Neural cell (in vitro differentiated cells): ENCODE measurements around the gene ACTG1. TPM values are rescaled to one million over a fixed set of nuclear protein-coding genes. Genes with fewer than 3 reads are reported as not detected.

Source experiments
- H2AFZ ChIP-seq: fragments of 200-600, 300-800 bp; sonication (generic), shearing (Covaris generic); 2 replicates; pipeline ENCODE4 v1.6.0; 2014; ENCODE audit warnings: low read depth, mild to moderate bottlenecking, antibody characterized with exemption, low read length, moderate library complexity
- H3F3A ChIP-seq: fragments of 200-600 bp; shearing (Covaris generic); 2 replicates; pipeline ENCODE4 v1.6.1; 2016; ENCODE audit warnings: mild to moderate bottlenecking, moderate library complexity, mixed read lengths, antibody characterized with exemption, low read length; ENCODE audit not compliant: insufficient read depth, poor library complexity, severe bottlenecking
- H3K27ac ChIP-seq: fragments of 200-600, 300-800 bp; sonication (generic), shearing (Covaris generic); 2 replicates; pipeline ENCODE4 v1.5.1; 2014; ENCODE audit warnings: mild to moderate bottlenecking, low read length, moderate library complexity
- H3K27me3 ChIP-seq: fragments of 300-800, 200-600 bp; sonication (generic), shearing (Covaris generic); 2 replicates; pipeline ENCODE4 v1.6.0; 2014; ENCODE audit warnings: mild to moderate bottlenecking, low read depth, low read length, moderate library complexity; ENCODE audit not compliant: insufficient read depth
- H3K36me3 ChIP-seq: fragments of 300-800, 200-600 bp; sonication (generic), shearing (Covaris generic); 2 replicates; pipeline ENCODE4 v1.5.1; 2014; ENCODE audit warnings: mild to moderate bottlenecking, antibody characterized with exemption, low read length, moderate library complexity; ENCODE audit not compliant: insufficient read depth
- H3K4me2 ChIP-seq: fragments of 300-800, 200-600 bp; sonication (generic), shearing (Covaris generic); 2 replicates; pipeline ENCODE4 v1.6.0; 2014; ENCODE audit warnings: mild to moderate bottlenecking, low read length
- H3K4me3 ChIP-seq: fragments of 300-800, 200-600 bp; sonication (generic), shearing (Covaris generic); 2 replicates; pipeline ENCODE4 v1.5.1; 2014; ENCODE audit warnings: mild to moderate bottlenecking, low read length, moderate library complexity
- H3K79me2 ChIP-seq: fragments of 200-600 bp; shearing (Covaris generic); replicated peaks from 2 replicates; pipeline ENCODE4 v1.6.0; 2014; ENCODE audit warnings: mild to moderate bottlenecking, low read length, moderate library complexity; ENCODE audit not compliant: insufficient read depth
- H3K9ac ChIP-seq: fragments of 300-800, 200-600 bp; sonication (generic), shearing (Covaris generic); 2 replicates; pipeline ENCODE4 v1.6.1; 2016; ENCODE audit warnings: mild to moderate bottlenecking, low read length, mixed read lengths
- H3K9me2 ChIP-seq: fragments of 200-600 bp; shearing (Covaris generic); 2 replicates; pipeline ENCODE4 v1.6.1; 2016; ENCODE audit warnings: mild to moderate bottlenecking, low read length, mixed read lengths; ENCODE audit not compliant: insufficient read depth
- H3K9me3 ChIP-seq: fragments of 200-600, 300-800 bp; sonication (generic), shearing (Covaris generic); 2 replicates; pipeline ENCODE4 v1.6.1; 2016; ENCODE audit warnings: mild to moderate bottlenecking, mixed run types, low read length, moderate library complexity, mixed read lengths
- H4K20me1 ChIP-seq: fragments of 200-600 bp; shearing (Covaris generic); 2 replicates; pipeline ENCODE4 v1.6.1; 2016; ENCODE audit warnings: mild to moderate bottlenecking, mixed run types; ENCODE audit not compliant: insufficient read depth
- CTCF ChIP-seq: fragments of 450-650 bp; IDR thresholded peaks from 2 replicates; pipeline ENCODE4 v1.5.1; 2014; ENCODE audit warnings: antibody characterized with exemption, mild to moderate bottlenecking, moderate library complexity; ENCODE audit not compliant: poor library complexity, severe bottlenecking
- EZH2 ChIP-seq: fragments of 200-600, 300-800 bp; shearing (Covaris generic), sonication (generic); IDR thresholded peaks from 2 replicates; pipeline ENCODE4 v1.6.1; 2014; ENCODE audit warnings: antibody characterized with exemption, low read length, borderline replicate concordance, mild to moderate bottlenecking; ENCODE audit not compliant: insufficient read depth, poor library complexity, severe bottlenecking
- POLR2AphosphoS5 ChIP-seq: IDR thresholded peaks from 2 replicates; pipeline ENCODE4 v1.6.1; 2012
- RAD21 ChIP-seq: fragments of 450-650 bp; conservative IDR thresholded peaks from 2 replicates; pipeline ENCODE4 v1.6.1; 2014; ENCODE audit warnings: antibody characterized with exemption, mild to moderate bottlenecking, moderate library complexity
- REST ChIP-seq: IDR thresholded peaks from 2 replicates; pipeline ENCODE4 v1.6.1; 2012; ENCODE audit warnings: borderline replicate concordance
- SMC3 ChIP-seq: fragments of 450-650 bp; conservative IDR thresholded peaks from 2 replicates; pipeline ENCODE4 v1.6.1; 2014; ENCODE audit warnings: antibody characterized with exemption, mild to moderate bottlenecking, moderate library complexity; ENCODE audit not compliant: poor library complexity
- polyA plus RNA-seq: library from polyadenylated mRNA; depleted of rRNA; stranded (reverse); fragments of >200 nt; gene quantifications from 2 replicates; pipeline ENCODE4 v1.2.3, GENCODE V29; 2014

Gene ACTG1
- polyA plus RNA-seq, 1 donor from 2014 or later, result 9,187 TPM

- Histone ChIP-seq H3K27ac (no peak overlapping the region), H3K4me3 (no peak overlapping the region), H2AFZ (no peak overlapping the region), H3K4me2 (no peak overlapping the region), H3K79me2 (peaks cover 10% of the 10 kb centered on the region), H3K9me3 (no peaks in the 10 kb centered on the region), H3F3A (no peaks in the 10 kb centered on the region), H4K20me1 (no peaks in the 10 kb centered on the region), H3K36me3 (no peaks in the 10 kb centered on the region), H3K27me3 (peaks cover 30% of the 10 kb centered on the region), H3K9me2 (no peaks in the 10 kb centered on the region), H3K9ac (no peak overlapping the region)
- peak; percentile 19 for TF ChIP-seq RAD21
- TF ChIP-seq CTCF, result no peak
Measured at GRCh38 chr17:81522491-81523401, 10.1 kb upstream of the ACTG1 start.

- Histone ChIP-seq H3K79me2 (peaks cover 32% of the 10 kb centered on the region), H3K27me3 (peaks cover 30% of the 10 kb centered on the region), H3F3A (peaks cover 6% of the 10 kb centered on the region), H3K27ac (no peak overlapping the region), H3K4me2 (peak overlapping the region; percentile 15), H3K36me3 (no peaks in the 10 kb centered on the region), H3K9ac (peak overlapping the region; percentile 56), H4K20me1 (no peaks in the 10 kb centered on the region), H3K9me3 (no peaks in the 10 kb centered on the region), H3K4me3 (peak overlapping the region; percentile 63), H2AFZ (no peak overlapping the region), H3K9me2 (no peaks in the 10 kb centered on the region)
- TF ChIP-seq SMC3 (no peak), EZH2 (no peak), REST (no peak), POLR2AphosphoS5 (no peak), RAD21 (no peak)
Measured at GRCh38 chr17:81520021-81520901, 7.7 kb upstream of the ACTG1 start.
